NK-92 treated with Interleukin-12 subunit alpha and Interleukin-12 subunit beta, amount 100 ng/mL, for 24 hours (cell line): ENCODE results near the gene BBS9.

ENCODE experiments used
- DNase-seq: peaks from one replicate; lab custom pipeline; 2025; lab: John Stamatoyannopoulos, UW

BBS9 gene

DNA sequence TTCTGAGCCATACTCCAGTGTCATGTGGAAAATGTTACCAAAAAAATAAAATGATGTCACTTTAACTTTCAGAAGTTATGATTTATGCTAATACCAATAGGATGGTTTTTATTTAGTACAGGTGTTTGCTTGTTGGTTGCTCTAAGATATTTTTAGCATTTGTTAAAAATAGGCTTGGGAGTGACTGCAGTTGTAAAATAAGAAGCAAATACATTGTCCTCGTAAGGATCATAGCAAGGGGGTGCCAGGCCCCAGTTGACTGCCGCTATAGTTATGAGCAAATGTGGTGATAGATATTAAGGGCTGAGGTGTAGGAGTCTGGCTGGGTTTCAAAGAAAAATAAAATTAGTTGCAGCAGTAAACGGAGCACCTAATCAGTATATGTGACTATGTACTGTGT, 421.6 kb downstream of the BBS9 start:
- no peak for DNase-seq

DNA sequence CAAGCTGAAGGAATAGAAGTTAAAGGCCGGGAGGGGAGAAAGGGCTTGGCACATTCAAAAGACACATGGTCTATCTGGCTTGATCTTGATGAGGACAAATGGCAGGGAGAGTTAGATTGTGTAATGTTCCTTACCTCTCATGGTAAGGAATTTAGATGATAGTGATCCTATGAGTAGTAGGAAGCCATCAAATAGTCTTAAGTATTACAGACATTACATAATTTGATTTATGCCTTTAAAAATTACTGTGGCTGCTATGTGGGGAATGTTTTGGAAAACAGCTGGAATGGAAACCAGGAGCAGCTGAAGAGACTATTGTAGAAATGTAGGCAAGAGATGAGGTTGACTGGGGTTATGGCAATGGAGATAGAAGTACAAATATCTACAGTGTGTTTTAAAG, 424.7 kb downstream of the BBS9 start:
- DNase-seq, result no peak

DNA sequence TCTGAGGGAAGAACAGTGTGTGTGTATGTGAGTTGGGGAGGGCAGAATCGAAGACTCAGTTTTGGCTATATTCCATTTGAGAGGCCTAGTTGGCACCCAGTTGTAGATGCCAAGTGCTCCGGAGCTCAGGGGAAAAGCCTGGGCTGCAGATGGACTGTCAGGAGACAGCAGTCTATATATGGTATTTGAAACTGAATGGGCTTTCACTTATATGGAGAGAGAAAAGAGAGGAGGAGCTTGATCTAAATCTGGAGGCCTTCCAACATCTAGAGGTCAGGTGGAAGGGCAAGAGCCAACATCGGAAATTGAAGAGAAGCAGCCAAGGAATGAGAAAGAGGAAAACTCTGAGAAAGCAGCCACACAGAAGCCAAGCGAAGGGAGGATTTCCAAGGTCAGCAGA, 425.2 kb downstream of the BBS9 start:
- no peak for DNase-seq

DNA sequence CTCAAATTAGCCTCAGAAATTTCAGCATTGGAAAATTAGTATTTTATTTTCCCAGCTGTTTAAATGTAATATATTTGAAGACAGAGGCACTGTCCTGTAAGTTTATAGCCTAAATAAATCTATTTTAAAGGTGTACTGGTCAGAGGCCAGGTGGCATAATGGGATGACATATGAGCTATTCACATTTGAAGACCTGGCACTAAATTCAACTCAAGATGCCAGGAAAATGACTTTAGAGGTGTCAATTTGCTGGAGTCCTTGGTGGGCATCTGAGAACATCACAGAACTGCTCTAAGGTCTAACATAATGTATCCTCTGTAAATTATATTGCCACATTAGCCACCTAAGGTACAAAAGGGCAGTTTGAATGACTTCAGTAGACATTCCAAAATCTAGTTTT, 427.1 kb downstream of the BBS9 start:
- no peak for DNase-seq

DNA sequence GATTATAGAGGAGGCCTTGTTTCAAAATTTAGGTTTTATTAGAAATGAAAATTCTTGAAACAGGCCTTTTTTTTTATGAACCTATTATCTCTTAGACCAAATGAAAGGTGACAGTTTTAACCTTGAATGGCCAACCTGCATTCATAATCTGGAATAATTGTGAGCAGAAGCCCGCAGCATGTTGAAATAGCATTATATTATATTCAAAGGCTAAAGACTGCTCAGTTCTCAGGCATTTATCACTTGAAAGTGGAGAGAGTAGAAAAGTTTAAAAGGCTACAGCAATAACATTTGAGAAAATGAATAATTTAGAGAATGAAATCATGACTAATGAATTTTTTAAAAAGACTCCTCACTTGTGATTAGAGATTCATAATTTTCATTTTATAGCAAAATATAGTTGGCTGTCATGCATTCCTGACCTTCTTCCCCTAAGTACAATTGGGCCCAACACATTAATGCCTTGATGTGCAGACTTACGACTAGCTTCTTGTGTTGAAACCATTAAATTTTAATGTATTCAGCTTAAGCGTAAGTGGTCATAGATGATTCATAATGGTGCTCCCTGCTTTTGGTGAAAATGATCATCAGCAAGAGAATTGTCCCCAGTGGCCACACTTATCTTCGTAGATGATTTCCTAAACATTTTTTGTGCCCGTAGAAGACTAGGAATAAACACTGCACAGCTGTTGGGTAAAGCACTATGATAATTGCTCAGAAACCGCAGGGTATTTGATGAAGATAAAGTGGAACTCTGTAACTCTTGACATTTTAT, 429.4 kb downstream of the BBS9 start:
- no peak for DNase-seq

DNA sequence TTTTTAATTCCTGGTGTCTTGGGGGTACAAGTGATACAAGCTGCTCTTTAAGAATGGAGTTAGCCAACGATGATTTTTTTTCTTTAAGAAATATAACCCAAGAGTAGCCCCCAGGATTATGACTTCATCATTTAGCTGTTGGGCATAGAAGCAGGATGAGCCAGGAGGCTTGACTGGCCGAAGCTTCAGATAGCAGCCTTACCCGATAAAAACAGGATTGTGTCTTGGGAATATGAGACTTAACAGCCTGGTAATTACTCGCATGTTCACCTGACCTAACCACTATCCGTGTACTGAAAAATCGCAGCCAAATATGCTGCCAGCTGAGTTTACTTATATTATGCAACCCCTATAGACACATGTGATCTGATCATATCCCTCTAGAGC, 430.0 kb downstream of the BBS9 start:
- no peak for DNase-seq

DNA sequence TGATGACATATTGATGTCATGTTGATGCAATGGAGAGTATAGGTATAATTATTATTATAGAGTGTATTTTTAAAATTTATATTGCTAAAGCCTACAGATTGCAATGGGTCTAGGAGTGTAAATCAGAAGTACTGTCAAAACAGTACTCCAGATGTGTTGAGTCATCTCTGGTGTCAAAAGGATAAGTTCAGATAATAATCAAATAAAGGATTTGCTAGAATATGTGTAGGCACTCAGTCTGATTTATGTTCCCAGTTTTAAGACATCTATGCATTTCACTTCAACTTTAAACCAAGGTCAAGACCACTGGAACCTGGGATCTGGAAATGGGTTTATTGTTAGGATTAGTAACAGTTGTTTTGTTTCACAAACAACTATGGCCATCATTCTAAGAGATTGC, 433.6 kb downstream of the BBS9 start:
- no peak for DNase-seq

DNA sequence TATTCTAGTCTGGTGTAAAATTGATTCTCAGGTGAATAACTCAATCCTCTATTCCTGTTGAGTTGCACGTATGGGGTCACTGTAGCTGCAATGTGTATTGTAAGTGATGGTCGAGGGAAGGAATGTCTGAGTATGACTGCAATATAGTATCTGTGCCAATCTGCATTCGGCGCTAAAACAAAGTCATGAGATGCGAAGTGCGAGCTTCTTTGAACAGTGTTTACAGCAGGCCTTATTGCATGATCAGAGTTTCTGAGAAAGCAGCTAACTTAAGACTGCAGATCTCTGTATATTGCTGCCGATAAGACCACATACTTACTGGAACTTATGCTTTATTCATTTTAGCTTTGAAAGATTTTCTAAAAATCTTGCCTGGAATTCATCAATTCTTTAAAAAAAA, 434.3 kb downstream of the BBS9 start:
- no peak for DNase-seq

DNA sequence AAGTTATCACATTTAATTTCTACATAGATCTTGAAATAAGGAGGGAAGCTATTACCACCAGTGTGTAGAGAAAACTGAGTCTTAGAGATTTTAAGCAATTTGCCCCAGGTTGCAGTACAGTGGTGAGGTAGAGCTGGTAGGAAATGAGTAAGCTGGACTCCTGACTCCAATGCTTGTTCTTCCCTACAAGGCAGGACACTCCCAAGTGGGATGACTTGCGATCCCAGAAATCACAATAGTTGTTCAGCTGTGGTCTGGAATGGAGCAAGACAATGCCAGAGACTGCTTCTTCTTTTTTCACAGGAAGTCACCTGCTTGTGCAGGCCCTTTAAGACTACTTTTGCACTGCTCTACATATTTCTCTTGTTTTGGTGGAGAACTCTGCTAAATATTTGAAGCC, 448.8 kb downstream of the BBS9 start:
- DNase-seq, result no peak

DNA sequence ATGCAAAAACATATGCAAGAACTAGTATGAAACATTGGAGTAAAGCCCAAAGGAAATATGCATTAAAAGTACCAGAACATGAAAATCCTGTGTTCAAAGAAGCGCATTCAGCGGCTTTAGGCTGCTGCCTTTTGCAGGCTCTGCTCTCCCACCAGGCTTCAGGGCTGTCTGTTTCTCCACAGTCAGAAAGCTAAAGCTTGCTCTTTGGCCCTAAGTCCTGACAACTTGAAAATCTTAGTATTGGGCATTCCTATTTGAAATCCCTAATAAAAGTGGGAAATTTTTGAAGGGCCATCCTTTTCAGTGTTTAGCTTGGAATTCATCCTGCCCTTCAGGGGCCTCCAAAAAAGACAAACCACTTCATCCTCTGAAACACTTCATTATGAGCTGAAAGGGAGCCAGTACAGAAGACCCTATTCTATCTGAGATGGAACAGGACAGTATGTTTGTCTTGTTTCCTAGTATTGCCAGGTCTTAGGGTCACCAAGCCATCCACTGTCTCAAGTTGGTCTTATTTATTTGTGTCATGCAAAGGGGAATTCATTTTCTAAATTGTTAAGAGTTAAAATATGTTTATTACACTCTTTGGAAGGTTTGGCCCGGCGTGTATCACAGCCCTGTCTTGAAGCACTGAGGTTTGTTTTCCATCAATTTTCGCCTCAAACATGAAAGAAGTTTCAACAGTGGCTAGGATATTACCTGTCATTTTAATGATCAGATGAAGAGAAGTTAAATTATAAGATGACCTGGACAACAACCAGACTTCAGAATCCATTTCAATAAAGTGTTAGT, 449.7 kb downstream of the BBS9 start:
- no peak for DNase-seq

DNA sequence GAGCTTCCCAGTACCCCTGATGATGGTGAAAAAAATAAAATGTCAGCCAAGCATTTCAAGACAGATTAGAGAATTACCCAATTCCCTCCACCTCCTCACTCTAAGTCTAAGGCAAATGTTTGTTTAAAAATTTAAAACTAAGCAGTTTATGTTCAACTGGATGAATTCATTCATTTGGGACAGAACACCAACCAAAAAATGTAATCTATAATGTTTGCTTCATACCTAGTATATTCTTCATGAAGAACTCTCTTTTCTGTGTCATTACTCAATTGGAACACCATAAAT, 450.3 kb downstream of the BBS9 start:
- DNase-seq, result no peak

DNA sequence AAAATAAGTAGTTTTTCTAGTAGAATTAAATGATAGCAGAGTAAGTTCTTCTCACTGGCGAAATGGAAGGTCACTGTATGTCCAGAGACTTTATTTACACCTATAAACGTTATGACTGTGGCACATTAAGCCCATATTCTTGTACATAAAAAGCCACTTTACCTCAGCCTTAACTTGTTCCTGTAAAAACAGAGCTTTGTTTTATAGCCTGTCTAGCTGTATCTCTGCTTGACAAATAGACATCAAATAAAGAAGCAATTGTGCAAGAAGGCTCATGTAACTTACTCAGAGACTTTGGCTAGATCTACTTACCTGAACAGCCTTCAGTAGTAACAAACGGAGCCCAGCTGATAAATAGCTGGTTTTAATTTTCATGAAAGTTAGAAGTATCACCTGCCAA, 451.9 kb downstream of the BBS9 start:
- no peak for DNase-seq

DNA sequence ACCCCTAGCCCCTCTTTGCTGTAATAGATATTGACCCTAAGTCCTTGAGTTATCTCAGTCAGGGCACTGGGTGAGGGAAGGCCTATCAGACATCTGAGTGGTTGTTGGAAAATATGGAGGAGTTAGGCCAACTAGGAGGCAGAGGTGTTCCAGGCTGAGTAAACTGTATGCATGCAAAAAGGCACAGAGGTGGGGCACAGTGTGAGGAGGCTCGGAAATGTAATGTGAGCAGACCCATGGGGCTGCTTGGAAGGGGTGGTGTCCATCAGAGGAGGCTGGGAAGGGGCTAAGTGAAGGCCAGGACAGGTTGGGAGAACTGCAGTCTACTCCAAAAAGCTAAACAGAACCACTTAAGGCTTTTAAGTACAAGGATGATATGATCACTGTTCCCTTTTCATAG, 452.7 kb downstream of the BBS9 start:
- no peak for DNase-seq

DNA sequence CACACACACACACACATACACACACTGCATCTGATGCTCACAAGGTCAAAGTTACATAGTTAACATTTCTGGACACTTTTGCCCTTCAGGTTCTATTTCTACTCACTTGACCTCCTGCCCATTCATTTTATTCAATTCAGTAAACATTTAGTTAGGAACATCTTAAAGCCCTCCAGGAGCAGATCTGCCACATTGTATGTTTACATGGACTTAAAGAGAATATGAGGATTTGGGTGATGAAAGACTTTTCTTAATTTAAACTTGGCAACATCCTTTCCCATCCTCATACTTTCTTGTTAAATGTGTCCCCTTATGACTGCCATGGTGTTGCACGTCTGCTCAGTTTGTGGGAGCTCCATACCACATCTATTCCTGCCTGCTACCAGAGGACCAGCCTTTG, 453.2 kb downstream of the BBS9 start:
- no peak for DNase-seq

DNA sequence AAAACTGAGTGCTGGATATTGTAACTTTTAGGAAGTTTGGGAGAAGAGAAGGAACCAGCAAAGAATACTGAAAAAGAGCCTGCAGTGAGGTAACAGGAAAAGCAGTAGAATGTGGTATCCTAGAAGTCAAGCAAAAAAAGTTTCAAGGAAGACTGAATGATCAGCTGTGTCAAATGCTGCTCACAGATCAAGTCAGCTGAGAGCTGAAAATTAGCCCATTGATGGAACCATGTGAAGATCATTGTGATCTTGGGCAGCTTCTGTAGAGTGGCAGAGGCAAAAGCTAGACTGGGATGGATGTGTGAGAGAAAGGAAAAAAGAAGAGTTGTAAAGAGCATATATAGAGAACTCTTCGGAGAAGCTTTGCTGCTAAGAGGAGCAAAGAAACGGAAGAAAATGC, 460.5 kb downstream of the BBS9 start:
- DNase-seq, result no peak

DNA sequence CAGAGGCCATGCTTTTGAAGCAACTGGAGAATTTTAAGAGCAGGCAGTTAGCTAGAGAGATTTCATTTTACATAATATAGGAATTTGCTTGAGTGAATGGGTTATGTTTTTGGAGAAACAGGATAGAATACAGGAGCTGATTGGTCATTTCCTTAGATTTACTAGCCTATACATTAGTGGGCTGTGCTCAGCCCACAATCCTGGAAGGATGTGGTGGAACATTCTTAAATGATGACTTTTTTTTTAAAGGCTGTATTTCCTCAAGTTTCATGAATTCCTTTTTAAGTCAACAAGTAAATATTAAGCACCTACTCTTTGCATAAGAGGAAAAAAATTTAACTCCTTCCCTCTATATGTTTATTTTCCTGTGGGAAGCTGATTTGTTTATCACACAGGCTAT, 461.6 kb downstream of the BBS9 start:
- no peak for DNase-seq

DNA sequence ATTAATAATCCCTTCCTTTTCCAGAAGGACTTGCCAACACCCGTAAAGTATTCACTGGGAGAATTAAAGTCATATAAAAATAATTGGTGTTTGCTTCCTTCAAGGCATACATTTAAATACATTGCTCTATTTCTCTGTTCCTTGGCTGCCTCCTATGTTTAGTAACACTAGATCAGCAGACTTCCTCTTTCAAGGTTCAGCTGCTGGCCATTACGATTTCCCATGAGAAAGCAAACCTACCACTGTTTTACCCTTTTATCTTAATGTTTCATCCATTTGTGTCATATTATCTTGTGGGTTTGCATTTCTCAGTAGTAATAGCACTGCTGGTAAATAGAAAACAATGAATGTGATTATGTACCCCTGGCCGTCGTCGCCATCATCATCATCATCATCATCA, 462.1 kb downstream of the BBS9 start:
- no peak for DNase-seq

DNA sequence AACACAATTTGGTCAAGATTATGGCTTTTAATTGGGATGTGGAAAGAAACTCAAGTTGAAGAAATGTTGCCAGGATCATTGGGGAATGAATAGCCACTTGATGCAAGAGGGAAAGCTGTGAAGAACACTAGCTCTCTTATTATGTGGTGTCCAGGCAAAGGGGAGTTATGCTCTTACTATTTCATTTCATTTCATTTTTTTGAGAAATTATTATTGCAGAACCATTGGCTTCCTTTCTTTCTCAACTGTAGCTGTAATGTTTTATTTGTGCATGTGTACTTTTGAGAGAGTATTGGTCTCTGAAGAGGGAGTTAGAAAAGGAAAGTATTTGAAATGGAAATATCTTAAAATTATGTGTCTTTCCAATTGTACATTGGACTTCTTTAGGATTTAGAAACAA, 463.4 kb downstream of the BBS9 start:
- no peak for DNase-seq

DNA sequence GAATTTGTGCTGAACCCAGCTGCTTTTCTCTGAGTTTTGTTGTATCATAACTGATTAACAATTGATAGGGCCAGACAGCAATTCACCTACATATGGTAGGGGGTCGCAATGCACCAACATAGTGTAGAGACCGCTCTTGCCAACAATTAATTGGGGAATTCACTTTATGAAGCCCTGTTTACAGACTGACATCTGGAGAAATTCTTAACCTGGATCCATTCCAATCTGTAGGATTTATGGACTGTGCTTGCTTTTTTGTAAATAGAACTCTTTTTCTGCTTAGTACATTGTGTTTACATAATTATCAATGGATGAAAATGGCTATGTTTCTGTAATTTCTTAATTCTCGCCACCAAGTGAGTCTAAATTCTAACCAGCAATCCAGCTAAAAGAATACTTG, 464.2 kb downstream of the BBS9 start:
- no peak for DNase-seq

DNA sequence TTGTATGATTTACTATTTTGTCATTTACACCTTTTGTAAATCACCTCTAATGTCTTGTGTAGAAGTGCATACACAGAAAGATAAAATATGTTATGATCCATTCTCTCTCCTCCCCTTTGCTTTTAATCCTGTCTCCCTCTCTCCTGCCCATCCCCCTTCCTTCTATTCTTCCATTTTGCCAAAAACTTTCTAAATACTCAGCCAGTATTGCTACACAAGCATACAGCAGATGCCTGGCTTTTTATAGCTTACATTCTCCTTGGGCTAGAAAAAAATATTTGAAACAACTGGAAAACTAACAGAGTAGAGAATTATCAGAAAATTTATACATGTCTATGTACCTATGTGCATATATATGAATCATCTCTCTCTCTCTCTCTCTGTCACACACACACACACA, 467.3 kb downstream of the BBS9 start:
- no peak for DNase-seq

DNA sequence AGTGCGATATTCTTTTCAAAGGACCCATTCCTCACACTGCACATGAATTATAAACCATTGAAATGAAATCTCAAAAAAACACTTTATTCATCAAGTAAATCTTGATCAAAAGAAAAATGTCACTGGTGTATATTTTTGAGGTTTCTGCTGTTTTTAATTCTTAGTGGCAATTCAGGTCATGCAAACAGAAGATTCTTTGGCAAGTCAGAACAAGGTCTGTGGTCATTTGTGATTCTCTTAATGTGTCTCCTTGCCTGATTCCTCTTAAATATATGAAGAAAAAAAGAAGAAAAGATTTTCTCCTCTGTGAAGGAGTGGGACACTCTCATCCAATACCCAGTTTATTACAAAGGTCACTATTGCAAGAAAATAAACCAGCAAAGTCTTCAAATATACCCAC, 467.8 kb downstream of the BBS9 start:
- no peak for DNase-seq

DNA sequence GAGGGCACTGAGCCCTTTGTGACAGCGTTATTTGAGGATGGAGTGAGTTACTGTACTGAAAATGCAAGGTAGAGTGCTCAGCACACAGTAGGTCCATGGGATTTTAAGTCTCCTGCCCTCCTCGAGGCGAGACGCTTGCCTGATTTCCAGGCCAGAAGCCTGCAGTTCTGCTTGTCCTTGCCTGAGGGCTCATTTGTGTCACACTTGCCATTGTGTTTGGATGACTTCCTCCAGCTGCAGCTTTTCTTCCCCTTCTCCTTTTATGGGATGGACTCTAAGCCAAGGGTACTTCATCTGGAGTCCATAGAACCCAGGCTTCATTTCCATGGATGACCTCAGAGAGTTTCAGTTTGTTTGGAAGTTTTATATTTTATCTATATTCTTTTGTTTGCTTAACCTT, 471.7 kb downstream of the BBS9 start:
- no peak for DNase-seq

DNA sequence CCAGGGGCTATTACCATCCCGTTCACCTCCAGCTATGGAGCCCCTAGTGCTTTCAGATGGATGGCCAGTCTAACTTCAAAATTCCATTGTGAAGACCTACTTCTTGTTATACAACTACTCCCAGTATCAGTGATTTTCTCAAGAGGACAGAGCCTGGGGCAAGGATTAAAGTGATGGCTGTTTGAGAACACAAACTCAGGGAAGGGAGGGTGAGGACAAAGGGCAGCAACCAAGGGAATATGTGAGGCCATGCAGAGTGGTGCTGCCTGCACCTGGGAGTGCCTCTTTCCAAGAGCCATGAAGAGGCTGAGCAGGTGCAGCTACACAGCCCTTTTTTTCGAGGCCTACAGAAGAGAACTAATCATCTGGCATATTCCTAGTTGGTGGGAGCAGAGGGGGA, 472.5 kb downstream of the BBS9 start:
- DNase-seq, result no peak

DNA sequence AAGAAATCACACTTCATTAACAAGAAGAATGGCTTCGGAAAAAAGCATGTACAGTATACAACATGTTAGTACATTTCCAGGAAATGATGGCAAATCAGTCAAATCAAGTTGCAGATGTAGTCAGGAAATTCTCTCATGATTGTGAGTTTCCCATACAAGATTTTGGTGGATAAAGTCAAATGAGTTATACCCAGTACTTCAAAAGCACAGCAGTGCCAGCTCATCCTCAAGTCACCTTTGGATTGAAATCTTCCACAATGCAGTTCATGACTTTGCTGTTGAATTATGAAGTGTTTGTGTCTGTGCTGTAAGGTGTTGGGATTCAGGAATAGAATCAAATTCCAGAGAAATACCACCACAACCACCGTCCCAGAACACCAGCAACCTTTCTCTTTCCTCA, 474.7 kb downstream of the BBS9 start:
- no peak for DNase-seq
